GM21381 (cell line): Measurements from ENCODE around the gene OVCA2.

Experiments
- ATAC-seq: cut with Tn5 transposase; IDR thresholded peaks from one replicate; pipeline ENCODE4 v1.9.1; 2021; ENCODE audit warnings: mild to moderate bottlenecking, moderate library complexity; ENCODE audit not compliant: unreplicated experiment

Gene OVCA2

GRCh38 chr17:2082003-2082781, 40.4 kb downstream of the OVCA2 start:
- no peak for ATAC-seq

GRCh38 chr17:2083613-2084035, 41.8 kb downstream of the OVCA2 start:
- ATAC-seq, result no peak

GRCh38 chr17:2084036-2084765, 42.4 kb downstream of the OVCA2 start:
- no peak for ATAC-seq

GRCh38 chr17:2084766-2085647, 43.2 kb downstream of the OVCA2 start:
- ATAC-seq, result no peak

- ATAC-seq, result no peak
Observed at GRCh38 chr17:2085648-2085949, 43.8 kb downstream of the OVCA2 start.

- no peak for ATAC-seq
Observed at GRCh38 chr17:2086306-2086705, 44.5 kb downstream of the OVCA2 start.

- ATAC-seq, result peak; percentile 34
Observed at GRCh38 chr17:2087597-2088211, 45.9 kb downstream of the OVCA2 start.

GRCh38 chr17:2089021-2089422, 47.2 kb downstream of the OVCA2 start:
- peak; percentile 18 for ATAC-seq

- no peak for ATAC-seq
Observed at GRCh38 chr17:2090210-2090641, 48.4 kb downstream of the OVCA2 start.

GRCh38 chr17:2090804-2091534, 49.1 kb downstream of the OVCA2 start:
- no peak for ATAC-seq

GRCh38 chr17:2092253-2092652, 50.4 kb downstream of the OVCA2 start:
- ATAC-seq, result no peak
